ENCODE measurements around the gene CKAP2L.

Gene CKAP2L

GRCh38 chr2:112728378-112729175 is 35.8 kb downstream of the CKAP2L start:
- Mint-ChIP-seq H3K27ac (no peak overlapping the region), H3K36me3 (ENCODE audit: low read depth) (no peaks in the 10 kb centered on the region), H3K4me1 (no peaks in the 10 kb centered on the region), H3K9me3 (no peaks in the 10 kb centered on the region), H3K27me3 (ENCODE audit: low read depth, poor library complexity) (peaks cover 20% of the 10 kb centered on the region), H3K4me3 (no peak overlapping the region)
- no peak for DNase-seq
- TF ChIP-seq, protein P1, sequence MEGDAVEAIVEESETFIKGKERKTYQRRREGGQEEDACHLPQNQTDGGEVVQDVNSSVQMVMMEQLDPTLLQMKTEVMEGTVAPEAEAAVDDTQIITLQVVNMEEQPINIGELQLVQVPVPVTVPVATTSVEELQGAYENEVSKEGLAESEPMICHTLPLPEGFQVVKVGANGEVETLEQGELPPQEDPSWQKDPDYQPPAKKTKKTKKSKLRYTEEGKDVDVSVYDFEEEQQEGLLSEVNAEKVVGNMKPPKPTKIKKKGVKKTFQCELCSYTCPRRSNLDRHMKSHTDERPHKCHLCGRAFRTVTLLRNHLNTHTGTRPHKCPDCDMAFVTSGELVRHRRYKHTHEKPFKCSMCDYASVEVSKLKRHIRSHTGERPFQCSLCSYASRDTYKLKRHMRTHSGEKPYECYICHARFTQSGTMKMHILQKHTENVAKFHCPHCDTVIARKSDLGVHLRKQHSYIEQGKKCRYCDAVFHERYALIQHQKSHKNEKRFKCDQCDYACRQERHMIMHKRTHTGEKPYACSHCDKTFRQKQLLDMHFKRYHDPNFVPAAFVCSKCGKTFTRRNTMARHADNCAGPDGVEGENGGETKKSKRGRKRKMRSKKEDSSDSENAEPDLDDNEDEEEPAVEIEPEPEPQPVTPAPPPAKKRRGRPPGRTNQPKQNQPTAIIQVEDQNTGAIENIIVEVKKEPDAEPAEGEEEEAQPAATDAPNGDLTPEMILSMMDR (IDR thresholded peaks at IDR 0.05) = no peak

- Mint-ChIP-seq H3K9me3 (no peaks in the 10 kb centered on the region), H3K36me3 (ENCODE audit: low read depth) (no peaks in the 10 kb centered on the region), H3K4me1 (no peaks in the 10 kb centered on the region), H3K4me3 (no peak overlapping the region), H3K27ac (no peak overlapping the region), H3K27me3 (ENCODE audit: low read depth, poor library complexity) (peaks cover 20% of the 10 kb centered on the region)
- DNase-seq = no peak
- TF ChIP-seq, protein P1 (IDR thresholded peaks at IDR 0.05) = no peak
Observed at GRCh38 chr2:112728029-112728362, 36.4 kb downstream of the CKAP2L start.

DNA sequence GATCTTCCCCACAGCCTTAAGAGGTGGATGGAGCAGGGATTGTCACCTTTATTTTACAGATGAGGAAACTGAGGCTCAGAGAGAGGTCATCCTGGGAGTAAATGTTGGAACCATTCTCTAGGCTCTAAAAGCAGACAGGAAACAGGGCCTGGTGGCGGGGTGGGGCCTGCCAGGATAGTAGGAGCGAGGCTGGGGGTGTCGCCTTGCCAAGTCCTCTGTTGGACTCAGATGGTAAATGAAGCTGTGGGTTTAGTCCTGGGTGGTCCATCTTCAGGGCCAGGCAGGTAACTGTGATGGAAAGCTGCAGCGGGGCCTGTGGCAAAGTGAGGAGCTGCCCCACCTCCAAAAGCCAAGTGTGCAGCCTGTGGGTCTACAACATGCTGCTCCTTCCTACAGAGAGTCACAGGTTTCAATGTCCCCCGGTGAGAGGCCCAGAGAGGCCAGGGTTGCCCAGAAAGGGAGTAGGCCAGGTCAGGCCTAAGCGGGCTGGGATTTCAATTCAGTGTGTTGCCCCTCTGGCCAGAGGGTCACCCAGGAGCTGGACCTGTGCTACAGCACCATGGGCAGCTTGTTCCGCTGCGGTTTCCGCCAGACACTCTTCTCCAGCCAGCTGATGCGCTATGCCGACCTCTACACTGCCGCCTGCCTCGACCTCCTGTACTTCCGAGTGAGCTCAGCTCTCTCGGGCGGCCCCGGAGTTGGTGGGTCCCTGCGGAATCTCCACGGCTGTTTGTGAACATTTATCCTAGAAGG is 37.0 kb downstream of the CKAP2L start:
- no peaks in the 10 kb centered on the region for H3K36me3 Mint-ChIP-seq (ENCODE audit: low read depth)

GRCh38 chr2:112726487-112727190 is 37.8 kb downstream of the CKAP2L start:
- Mint-ChIP-seq H3K36me3 (ENCODE audit: low read depth) (no peaks in the 10 kb centered on the region), H3K4me1 (no peaks in the 10 kb centered on the region), H3K27me3 (ENCODE audit: low read depth, poor library complexity) (peaks cover 20% of the 10 kb centered on the region), H3K9me3 (no peaks in the 10 kb centered on the region), H3K27ac (no peak overlapping the region), H3K4me3 (no peak overlapping the region)
- TF ChIP-seq, protein P1 (IDR thresholded peaks at IDR 0.05) = peak; percentile 98
- peak; percentile 90 for DNase-seq

More for the DNA sequence above, 37.0 kb downstream of the CKAP2L start:
- Mint-ChIP-seq H3K4me1 (no peaks in the 10 kb centered on the region), H3K9me3 (no peaks in the 10 kb centered on the region), H3K27me3 (ENCODE audit: low read depth, poor library complexity) (peaks cover 20% of the 10 kb centered on the region), H3K4me3 (no peak overlapping the region), H3K27ac (no peak overlapping the region)
- TF ChIP-seq, protein P1 (IDR thresholded peaks at IDR 0.05) = no peak
- no peak for DNase-seq

GRCh38 chr2:112725545-112726457 is 38.6 kb downstream of the CKAP2L start:
- no peaks in the 10 kb centered on the region for H3K4me1 Mint-ChIP-seq
- no peaks in the 10 kb centered on the region for H3K9me3 Mint-ChIP-seq
- no peaks in the 10 kb centered on the region for H3K36me3 Mint-ChIP-seq (ENCODE audit: low read depth)

More at GRCh38 chr2:112725545-112726457, 38.6 kb downstream of the CKAP2L start:
- H3K4me3 Mint-ChIP-seq = no peak overlapping the region
- TF ChIP-seq, protein P1 (IDR thresholded peaks at IDR 0.05) = no peak
- H3K27ac Mint-ChIP-seq = no peak overlapping the region
- H3K27me3 Mint-ChIP-seq (ENCODE audit: low read depth, poor library complexity) = peaks cover 16% of the 10 kb centered on the region
- DNase-seq = no peak
